Neural cell (in vitro differentiated cells): ENCODE data around the gene OTOR.

ENCODE experiments used
- EP300 ChIP-seq: fragments of 450-650 bp; conservative IDR thresholded peaks from 2 replicates; pipeline ENCODE4 v1.6.1; 2014; ENCODE audit warnings: antibody characterized with exemption, mild to moderate bottlenecking, moderate library complexity; ENCODE audit not compliant: poor library complexity, severe bottlenecking
- EZH2 ChIP-seq: fragments of 200-600, 300-800 bp; shearing (Covaris generic), sonication (generic); IDR thresholded peaks from 2 replicates; pipeline ENCODE4 v1.6.1; 2014; ENCODE audit warnings: antibody characterized with exemption, low read length, borderline replicate concordance, mild to moderate bottlenecking; ENCODE audit not compliant: insufficient read depth, poor library complexity, severe bottlenecking
- MXI1 ChIP-seq: fragments of 450-650 bp; conservative IDR thresholded peaks from 2 replicates; pipeline ENCODE4 v1.6.1; 2014; ENCODE audit warnings: antibody characterized with exemption, mild to moderate bottlenecking; ENCODE audit not compliant: poor library complexity, severe bottlenecking
- POLR2AphosphoS5 ChIP-seq: IDR thresholded peaks from 2 replicates; pipeline ENCODE4 v1.6.1; 2012
- RAD21 ChIP-seq: fragments of 450-650 bp; conservative IDR thresholded peaks from 2 replicates; pipeline ENCODE4 v1.6.1; 2014; ENCODE audit warnings: antibody characterized with exemption, mild to moderate bottlenecking, moderate library complexity
- REST ChIP-seq: IDR thresholded peaks from 2 replicates; pipeline ENCODE4 v1.6.1; 2012; ENCODE audit warnings: borderline replicate concordance
- SMC3 ChIP-seq: fragments of 450-650 bp; conservative IDR thresholded peaks from 2 replicates; pipeline ENCODE4 v1.6.1; 2014; ENCODE audit warnings: antibody characterized with exemption, mild to moderate bottlenecking, moderate library complexity; ENCODE audit not compliant: poor library complexity
- TF ChIP-seq, protein P1 (sequence below): fragments of 450-650 bp; IDR thresholded peaks from 2 replicates; pipeline ENCODE4 v1.5.1; 2014; ENCODE audit warnings: antibody characterized with exemption, mild to moderate bottlenecking, moderate library complexity; ENCODE audit not compliant: poor library complexity, severe bottlenecking

GRCh38 chr20:16759181-16759563 lies 11.0 kb downstream of the OTOR start:
- TF ChIP-seq, protein P1, sequence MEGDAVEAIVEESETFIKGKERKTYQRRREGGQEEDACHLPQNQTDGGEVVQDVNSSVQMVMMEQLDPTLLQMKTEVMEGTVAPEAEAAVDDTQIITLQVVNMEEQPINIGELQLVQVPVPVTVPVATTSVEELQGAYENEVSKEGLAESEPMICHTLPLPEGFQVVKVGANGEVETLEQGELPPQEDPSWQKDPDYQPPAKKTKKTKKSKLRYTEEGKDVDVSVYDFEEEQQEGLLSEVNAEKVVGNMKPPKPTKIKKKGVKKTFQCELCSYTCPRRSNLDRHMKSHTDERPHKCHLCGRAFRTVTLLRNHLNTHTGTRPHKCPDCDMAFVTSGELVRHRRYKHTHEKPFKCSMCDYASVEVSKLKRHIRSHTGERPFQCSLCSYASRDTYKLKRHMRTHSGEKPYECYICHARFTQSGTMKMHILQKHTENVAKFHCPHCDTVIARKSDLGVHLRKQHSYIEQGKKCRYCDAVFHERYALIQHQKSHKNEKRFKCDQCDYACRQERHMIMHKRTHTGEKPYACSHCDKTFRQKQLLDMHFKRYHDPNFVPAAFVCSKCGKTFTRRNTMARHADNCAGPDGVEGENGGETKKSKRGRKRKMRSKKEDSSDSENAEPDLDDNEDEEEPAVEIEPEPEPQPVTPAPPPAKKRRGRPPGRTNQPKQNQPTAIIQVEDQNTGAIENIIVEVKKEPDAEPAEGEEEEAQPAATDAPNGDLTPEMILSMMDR: no peak
- TF ChIP-seq RAD21 (no peak), EP300 (no peak), POLR2AphosphoS5 (no peak), MXI1 (no peak), EZH2 (no peak), REST (no peak), SMC3 (no peak)
